SH-SY5Y (cell line): ENCODE measurements around the gene OGFOD3.

Experiments
- GATA2 ChIP-seq: IDR thresholded peaks from 2 replicates; pipeline ENCODE4 v1.6.1; 2011; ENCODE audit warnings: mild to moderate bottlenecking, low read depth, low read length
- GATA3 ChIP-seq: IDR thresholded peaks from 2 replicates; pipeline ENCODE4 v1.6.1; 2011; ENCODE audit warnings: low read depth, mild to moderate bottlenecking, low read length, moderate library complexity

- TF ChIP-seq GATA2 (no peak), GATA3 (no peak)
Measured at GRCh38 chr17:82438401-82439193, 20.2 kb upstream of the OGFOD3 start.
